ENCODE measurements around the gene OR4C45.

DNA sequence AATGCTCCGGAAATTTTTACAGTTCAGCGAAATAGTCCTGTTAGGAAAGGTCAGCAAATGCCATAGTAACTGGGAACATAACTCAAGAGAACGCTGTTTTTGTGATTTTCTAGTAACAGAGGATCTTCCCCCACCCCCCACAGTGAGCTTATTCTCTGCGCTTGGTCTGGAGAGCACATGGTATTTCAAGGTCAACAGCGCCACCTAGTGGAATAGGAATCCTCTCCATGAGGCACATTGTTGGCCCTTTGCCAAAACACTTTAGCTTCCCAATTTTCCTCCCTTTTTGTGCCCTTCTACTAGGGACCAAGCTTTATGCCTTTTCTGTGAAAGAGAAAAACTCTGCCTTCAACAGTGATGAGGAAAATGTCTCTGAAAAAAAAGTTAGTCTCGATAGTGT lies 37.1 kb upstream of the OR4C45 start:
- TF ChIP-seq, protein P1, sequence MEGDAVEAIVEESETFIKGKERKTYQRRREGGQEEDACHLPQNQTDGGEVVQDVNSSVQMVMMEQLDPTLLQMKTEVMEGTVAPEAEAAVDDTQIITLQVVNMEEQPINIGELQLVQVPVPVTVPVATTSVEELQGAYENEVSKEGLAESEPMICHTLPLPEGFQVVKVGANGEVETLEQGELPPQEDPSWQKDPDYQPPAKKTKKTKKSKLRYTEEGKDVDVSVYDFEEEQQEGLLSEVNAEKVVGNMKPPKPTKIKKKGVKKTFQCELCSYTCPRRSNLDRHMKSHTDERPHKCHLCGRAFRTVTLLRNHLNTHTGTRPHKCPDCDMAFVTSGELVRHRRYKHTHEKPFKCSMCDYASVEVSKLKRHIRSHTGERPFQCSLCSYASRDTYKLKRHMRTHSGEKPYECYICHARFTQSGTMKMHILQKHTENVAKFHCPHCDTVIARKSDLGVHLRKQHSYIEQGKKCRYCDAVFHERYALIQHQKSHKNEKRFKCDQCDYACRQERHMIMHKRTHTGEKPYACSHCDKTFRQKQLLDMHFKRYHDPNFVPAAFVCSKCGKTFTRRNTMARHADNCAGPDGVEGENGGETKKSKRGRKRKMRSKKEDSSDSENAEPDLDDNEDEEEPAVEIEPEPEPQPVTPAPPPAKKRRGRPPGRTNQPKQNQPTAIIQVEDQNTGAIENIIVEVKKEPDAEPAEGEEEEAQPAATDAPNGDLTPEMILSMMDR (conservative IDR thresholded peaks at IDR 0.05 in 1 of 2, IDR thresholded peaks at IDR 0.05 in 1 of 2; ENCODE audit: extremely low read depth in 1 of 2, insufficient read depth in 1 of 2, low read depth in 1 of 2, low read length in 2 of 2): peak; percentile 34 to 54
- TF ChIP-seq EZH2 (IDR thresholded peaks at IDR 0.05; ENCODE audit: borderline replicate concordance, low read length): no peak
